Non-pigmented ciliary epithelial cell (primary cell): Measurements from ENCODE around the gene SNIP1.
"Not testable (repeated sequence)": the region's sequence is repeated elsewhere in the genome, so short reads cannot be mapped to it uniquely, and the experiment has no call there.

Experiments used
- DNase-seq: peaks from one replicate; pipeline ENCODE4 v3.0.0-alpha.2; 2010; ENCODE audit warnings: low read depth

Gene SNIP1

DNA sequence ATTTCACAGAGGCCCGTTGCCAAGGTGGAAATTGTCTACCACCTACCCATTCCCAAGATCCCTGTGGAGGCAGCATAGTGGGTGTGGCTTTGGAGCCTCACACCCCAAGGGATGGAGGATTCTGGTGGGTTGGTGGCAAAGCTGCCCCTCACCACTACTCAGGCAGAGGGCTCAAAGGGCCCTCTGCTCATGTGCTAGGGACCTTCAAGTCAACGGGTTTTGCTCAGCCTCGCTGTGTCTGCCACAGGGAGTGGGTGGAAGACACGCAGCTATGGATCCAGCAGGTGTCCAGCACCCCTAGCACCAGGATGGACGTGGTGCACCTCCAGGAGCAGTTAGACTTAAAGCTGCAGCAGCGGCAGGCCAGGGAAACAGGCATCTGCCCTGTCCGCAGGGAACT lies 5.0 kb upstream of the SNIP1 start:
- DNase-seq: no peak

GRCh38 chr1:37558411-37558810 lies 4.3 kb upstream of the SNIP1 start:
- DNase-seq: no peak

GRCh38 chr1:37557402-37557801 lies 3.3 kb upstream of the SNIP1 start:
- no peak for DNase-seq

DNA sequence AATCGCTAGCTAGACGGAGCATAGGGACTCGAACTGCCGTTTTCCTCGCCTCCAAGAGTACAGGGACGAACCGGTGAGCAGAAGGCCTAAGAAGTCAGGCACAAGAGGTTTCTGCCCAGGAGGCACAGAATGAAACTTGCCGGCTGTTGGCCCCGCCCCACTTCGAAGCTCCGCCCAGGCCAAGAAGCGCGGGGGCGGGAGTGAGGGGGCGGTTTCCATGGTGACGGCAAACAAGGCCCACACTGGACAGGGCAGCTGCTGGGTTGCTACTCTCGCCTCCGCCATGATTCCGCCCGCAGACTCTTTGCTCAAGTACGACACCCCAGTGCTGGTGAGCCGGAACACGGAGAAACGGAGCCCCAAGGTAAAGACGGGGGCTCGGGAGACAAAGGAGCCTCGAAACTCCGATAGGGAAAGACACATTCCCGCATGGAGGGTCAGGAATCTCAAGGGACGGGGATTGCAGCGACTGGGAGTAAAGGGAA lies 2.7 kb upstream of the SNIP1 start, which contains the start of gene DNALI1:
Gene DNALI1, plus strand, starts transcription at position 229 of the 485 bp plus-strand sequence. Its CDS starts 55 bp downstream, at position 284.
- DNase-seq: peak; percentile 67

DNA sequence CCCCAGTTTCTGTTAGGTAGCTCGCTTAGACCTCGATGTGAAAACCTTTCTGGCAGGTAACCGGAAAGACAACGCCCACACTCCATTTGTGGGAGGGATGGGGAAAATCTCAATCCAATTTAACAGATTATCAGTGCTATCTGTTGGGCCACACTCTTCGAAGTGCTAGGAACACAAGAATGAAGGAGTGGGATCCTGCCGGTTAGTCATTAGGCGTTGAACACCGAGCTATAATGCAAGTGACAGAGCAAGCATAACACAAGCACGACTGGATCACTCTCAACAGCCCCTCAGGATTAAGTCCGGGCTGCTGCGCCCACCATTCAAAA lies 531 bp downstream of the SNIP1 start:
- no peak for DNase-seq

DNA sequence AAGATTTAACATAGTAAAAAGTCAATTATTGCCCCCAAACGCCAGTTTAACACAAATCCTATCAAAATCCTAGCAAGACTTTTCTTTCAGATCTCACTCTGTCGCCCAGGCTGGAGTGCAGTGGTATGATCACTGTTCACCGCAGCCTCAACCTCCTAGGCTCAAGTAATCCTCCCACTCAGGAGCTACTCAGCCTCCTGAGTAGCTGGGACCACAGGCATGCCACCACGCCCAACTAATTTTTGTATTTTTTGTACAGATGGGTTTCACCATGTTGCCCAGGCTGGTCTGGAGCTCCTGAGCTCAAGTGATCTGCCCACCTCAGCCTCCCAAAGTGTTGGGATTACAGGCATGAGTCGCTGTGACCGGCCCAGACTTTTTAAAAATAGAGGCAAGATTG lies 4.8 kb downstream of the SNIP1 start:
- no peak for DNase-seq

DNA sequence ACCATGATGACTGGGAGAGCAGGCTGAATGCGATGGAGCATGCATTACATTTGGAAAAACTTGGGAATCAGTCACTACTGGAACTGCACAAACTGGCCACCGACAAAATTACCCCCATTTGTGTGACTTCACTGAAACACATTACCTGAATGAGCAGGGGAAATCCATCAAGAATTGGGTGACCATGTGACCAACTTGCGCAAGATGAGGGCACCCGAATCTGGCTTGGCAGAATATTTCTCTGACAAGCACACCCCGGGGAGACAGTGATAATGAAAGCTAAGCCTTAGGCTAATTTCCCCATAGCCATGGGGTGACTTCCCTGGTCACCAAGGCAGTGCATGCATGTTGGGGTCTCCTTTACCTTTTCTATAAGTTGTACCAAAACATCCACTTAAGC lies 9.1 kb downstream of the SNIP1 start:
- no peak for DNase-seq

DNA sequence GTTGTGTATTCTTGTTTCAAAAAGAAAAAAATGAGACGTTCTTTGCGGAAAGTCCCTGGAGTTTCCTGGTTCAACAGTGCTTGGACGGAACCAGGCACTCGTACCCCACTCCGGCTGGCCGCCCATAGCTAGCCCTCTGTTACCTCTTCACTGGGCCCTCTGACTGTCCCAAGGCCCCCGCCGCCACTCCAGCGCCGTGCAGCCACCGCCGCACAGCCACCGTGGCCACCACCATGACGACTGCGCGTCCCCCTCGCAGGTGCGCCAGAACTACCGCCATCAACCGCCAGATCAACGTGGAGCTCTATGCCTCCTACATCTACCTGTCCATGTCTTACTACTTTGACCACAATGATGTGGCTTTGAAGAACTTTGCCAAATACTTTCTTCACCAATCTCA lies 9.6 kb downstream of the SNIP1 start:
- no peak for DNase-seq

DNA sequence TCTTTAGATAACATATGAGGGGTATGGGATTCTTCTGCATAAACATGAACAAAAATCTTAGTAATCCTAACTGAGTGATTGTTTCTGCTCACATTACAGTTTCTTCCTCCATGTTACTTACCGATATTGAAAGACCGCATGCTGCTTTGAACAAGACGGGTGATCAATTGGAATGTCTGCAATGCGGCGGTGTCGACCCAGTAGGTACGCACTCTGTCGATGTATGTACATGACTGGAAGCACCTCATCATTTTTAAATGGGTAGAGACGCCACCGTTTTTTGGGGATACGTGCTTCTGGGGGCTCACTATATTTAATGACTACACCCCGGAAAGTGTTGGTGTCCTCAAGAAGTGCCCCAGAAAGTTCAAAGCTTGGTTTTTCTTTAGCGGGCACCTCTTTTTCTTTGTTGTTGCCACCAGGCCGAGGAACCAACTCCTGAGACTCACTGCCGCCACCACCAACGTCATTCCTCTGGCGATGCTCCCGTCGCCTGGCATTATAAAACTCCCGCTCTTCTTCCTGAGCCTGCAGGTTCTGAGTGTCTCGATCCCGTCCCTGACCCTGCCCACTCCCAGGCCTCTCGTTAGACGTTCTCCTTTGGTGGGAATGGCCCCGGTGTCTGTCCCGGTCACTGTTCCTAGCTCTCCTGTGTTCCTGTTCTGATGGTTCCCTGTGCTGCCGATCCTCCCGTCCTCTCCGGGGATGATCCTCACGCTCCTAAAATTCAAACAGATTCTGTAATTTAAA lies 13.9 kb downstream of the SNIP1 start:
- DNase-seq: no peak

- not testable (repeated sequence) for DNase-seq
Measured at GRCh38 chr1:37539154-37539553, 14.9 kb downstream of the SNIP1 start.

GRCh38 chr1:37537378-37537777 lies 16.7 kb downstream of the SNIP1 start:
- DNase-seq: peak; percentile 42

GRCh38 chr1:37533317-37534093 lies 20.6 kb downstream of the SNIP1 start:
- no peak for DNase-seq

DNA sequence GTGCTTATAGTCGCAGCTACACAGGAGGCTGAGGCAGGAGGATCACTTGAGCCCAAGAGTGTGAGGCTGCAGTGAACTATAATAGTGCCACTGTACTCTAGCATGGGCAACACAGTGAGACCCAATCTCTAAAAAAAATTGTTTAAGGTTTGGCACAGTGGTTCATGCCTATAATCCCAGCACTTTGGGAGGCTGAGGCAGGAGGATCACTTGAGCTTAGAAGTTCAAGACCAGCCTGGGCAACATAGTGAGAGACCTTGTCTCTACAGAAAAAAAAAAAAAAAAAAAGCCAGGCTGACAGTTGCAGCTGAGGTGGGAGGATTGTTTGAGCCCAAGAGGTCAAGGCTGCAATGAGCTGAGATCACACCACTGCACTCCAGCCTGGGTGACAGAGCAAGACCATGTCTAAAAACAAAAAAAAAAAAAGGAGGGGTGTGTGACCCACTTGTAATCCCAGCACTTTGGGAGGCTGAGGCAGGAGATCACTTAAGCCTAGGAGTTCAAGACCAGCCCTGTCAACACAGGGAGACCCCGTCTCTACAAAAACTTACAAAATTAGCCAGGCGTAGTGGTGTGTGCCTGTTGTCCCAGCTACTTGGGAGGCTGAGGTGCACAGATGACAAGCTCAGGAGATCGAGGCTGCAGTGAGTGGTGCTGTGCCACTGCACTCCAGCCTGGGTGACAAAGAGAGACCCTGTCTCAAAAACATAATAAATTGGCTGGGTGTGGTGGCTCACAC lies 21.5 kb downstream of the SNIP1 start:
- not testable (repeated sequence) for DNase-seq

DNA sequence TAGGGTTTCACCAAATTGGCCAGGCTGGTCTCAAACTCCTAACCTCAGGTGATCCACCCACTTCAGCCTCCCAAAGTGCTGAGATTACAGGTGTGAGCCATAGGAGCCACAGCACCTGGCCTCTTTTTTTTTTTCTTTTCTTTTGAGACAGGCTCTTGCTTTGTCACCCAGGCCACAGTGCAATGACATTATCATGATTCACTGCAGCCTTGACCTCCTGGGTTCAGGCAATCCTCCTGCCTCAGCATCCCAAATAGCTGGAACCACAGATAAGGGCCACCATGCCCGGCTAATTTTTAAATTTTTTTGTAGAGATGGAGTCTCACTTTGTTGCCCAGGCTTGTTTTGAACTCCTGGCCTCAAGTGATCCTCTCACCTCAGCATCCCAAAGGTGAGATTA lies 24.2 kb downstream of the SNIP1 start:
- DNase-seq: not testable (repeated sequence)

DNA sequence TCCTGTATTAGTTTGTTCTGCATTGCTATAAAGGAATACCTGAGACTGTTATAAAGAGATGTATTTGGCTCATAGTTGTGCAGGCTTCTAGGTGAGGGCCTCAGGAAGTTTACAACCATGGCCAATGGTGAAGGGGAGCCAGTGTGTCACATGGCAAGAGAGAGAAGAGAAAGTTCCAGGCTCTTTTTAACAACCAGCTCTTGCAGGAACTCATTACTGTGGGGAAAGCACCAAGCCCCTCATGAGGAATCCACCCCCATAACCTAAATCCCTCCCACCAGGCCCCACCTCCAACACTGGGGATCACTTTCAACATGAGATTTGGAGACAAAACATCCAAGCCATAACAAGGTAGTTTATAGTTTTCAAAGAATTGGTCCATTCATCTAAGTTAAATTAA lies 34.5 kb downstream of the SNIP1 start:
- no peak for DNase-seq

DNA sequence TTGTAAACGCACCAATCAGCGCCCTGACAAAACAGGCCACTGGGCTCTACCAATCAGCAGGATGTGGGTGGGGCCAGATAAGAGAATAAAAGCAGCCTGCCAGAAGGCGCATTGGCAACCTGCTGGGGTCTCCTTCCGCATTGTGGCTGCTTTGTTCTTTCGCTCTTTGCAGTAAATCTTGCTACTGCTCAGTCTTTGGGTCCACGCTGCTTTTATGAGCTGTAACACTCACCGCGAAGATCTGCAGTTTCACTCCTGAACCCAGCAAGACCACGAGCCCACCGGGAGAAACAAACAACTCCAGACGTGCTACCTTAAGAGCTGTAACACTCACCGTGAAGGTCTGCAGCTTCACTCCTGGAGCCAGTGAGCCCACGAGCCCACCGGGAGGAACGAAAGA lies 35.2 kb downstream of the SNIP1 start:
- not testable (repeated sequence) for DNase-seq

- DNase-seq: not testable (repeated sequence)
Measured at GRCh38 chr1:37518241-37518640, 35.9 kb downstream of the SNIP1 start.

GRCh38 chr1:37517569-37517968 lies 36.5 kb downstream of the SNIP1 start:
- no peak for DNase-seq

DNA sequence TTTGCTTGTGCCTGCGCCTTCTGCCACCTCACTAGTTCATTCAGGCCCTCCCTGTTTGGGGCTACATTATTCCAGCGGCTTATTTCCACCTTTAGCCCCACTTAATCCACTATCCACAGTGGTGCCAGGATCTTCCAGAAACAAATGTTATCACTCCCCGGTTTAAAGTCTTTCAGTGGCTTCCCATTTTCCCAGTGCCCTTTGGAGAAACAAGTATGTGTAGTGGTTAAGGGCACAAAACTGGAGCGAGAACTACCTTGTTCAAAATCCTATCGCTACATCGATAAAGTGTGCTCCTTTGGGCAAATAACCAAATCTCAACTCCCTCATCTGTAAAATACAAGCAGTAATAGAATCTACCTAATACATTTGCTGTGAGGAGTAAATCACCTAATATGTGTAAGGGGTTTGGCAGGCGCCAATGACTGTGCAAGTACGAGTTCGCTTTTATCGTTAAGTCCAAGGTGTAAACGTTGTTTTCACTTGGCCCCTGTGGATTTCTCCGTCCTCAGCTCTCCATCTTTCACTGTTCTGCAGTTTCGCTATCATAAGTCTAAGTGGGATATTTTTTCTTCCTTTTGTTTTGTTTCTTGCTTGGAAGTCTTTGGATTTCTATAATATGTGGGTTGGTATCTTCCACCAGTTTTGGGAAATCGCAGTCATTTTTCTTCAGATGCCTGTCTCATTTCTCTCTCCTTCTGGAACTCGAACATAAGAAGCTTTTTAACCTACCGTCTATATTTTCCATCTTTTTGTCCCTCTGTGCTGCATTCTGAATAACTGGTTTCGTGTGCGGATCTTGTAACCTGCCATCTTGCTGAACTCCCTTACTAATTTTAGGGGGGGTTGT lies 38.7 kb downstream of the SNIP1 start:
- DNase-seq: no peak

GRCh38 chr1:37514350-37515184 lies 39.5 kb downstream of the SNIP1 start, which contains the start of gene MEAF6:
TSS of gene MEAF6 (minus strand) at chr1:37514766. CDS start at chr1:37514746, 20 bp downstream.
- no peak for DNase-seq
